Choroid plexus epithelial cell (primary cell): ENCODE data around the gene SEMA4B.
"Not testable (repeated sequence)": the region's sequence is repeated elsewhere in the genome, so short reads cannot be mapped to it uniquely, and the experiment has no call there.

Experiments used
- DNase-seq: peaks from one replicate; pipeline ENCODE4 v3.0.0-alpha.2; 2010; ENCODE audit warnings: low read depth
- H3K4me3 ChIP-seq: 2 replicates; pipeline ENCODE4 v1.5.1; 2011; ENCODE audit warnings: low read depth, mild to moderate bottlenecking, control low read depth, low read length, moderate library complexity
- TF ChIP-seq, protein P1 (sequence below): conservative IDR thresholded peaks from 2 replicates; pipeline ENCODE4 v1.5.1; 2011; ENCODE audit warnings: low read depth, mild to moderate bottlenecking, control low read depth, inconsistent platforms, low read length, moderate library complexity

Gene SEMA4B

DNA sequence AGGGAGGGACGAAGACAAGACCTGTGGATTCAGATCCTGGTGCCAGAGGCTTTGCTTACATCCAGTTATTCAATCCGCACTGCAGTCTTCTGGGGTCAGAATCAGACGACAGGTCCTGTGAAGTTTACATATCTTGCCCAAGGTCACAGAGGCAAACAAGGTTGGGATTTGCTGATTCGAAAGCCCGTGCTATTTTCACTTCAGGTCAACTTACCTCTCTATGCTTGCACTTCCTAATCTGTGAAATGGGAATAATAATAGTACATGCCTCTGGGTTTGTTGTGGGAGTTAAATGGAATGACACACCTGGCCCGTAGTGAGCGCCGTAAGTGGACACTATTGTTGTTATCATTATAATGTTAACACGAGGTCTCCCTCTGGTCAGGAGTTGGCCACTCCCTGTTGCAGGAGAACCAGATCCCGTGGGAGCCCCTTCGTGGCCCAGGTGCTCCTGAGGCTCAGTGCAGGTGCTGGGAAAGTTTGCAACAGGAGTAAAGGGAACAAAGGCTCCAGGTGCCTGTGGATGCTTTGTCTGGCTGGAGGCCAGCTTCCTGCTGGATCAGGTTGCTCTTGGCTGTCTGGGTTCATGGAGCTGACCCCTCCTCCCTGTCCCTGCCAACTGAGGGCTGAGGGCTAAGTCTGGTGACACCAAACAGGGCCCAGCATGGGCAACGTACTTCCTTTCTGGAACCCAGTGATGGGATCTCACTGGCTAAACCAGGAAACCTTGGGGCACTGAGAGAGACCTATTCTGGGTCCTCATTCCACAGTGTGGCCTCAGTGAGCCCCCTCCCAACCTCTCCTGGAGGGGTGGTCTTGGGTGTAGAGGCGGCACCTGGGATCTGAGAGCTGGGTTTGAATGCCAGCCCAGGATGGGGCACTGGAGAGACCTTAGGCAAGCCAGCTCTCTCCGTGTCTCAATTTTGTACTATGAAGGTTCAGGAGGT, 40.1 kb upstream of the SEMA4B start:
- TF ChIP-seq, protein P1, sequence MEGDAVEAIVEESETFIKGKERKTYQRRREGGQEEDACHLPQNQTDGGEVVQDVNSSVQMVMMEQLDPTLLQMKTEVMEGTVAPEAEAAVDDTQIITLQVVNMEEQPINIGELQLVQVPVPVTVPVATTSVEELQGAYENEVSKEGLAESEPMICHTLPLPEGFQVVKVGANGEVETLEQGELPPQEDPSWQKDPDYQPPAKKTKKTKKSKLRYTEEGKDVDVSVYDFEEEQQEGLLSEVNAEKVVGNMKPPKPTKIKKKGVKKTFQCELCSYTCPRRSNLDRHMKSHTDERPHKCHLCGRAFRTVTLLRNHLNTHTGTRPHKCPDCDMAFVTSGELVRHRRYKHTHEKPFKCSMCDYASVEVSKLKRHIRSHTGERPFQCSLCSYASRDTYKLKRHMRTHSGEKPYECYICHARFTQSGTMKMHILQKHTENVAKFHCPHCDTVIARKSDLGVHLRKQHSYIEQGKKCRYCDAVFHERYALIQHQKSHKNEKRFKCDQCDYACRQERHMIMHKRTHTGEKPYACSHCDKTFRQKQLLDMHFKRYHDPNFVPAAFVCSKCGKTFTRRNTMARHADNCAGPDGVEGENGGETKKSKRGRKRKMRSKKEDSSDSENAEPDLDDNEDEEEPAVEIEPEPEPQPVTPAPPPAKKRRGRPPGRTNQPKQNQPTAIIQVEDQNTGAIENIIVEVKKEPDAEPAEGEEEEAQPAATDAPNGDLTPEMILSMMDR: no peak
- no peak for DNase-seq
- no peak overlapping the region for H3K4me3 ChIP-seq

DNA sequence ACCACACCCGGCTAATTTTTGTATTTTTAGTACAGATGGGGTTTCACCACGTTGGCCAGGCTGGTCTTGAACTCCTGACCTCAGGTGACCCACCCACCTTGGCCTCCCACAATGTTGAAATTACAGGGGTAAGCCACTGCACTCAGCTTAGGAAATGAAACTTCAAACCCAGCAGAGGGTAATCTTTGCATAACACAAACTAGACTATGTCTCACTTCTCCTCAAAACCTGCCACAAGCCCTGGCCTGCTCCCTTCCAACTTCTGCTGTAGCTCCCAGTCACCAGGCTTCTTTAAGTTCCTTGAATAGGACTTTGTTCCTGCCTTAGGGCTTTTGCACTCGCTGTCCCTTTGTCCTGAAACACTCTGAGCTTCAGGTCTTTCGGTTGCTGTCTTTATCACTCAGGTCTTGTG, 39.2 kb upstream of the SEMA4B start:
- TF ChIP-seq, protein P1: no peak
- no peak for DNase-seq
- H3K4me3 ChIP-seq: no peak overlapping the region

DNA sequence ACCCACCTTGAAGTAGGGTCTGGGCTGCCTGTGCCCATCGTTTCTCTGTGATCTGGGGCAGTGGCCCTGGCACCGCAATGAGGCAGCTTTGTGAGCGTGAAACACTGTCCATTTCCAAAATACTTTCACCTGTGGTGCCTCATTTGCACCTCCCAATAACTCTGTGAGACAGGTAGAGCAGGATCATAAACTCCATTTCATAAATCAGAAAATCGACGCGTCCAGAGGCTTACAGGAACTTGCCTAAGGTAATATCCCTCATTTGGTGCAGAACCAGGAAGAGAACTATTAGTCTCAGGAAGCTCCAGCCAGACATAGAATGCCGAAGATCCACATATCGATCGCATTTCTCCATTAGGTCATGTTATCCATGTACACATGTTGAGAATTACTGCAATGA, 38.2 kb upstream of the SEMA4B start:
- DNase-seq: no peak
- H3K4me3 ChIP-seq: no peak overlapping the region
- TF ChIP-seq, protein P1: no peak

DNA sequence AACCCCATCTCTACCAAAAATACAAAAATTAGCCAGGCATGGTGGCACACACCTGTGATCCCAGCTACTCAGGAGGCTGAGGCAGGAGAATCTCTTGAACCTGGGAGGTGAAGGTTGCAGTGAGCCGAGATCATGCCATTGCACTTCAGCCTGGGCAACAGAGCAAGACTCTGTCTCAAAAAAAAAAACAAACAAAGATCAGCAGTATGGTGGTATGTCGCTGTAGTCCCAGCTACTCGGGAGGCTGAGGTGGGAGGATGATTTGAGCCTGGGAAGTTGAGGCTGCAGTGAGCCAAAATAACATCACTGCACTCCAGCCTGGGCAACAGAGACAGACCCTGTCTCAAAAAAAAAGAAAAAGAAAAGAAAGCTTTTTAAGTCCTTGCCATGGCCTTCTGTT, 36.9 kb upstream of the SEMA4B start:
- not testable (repeated sequence) for H3K4me3 ChIP-seq, DNase-seq

DNA sequence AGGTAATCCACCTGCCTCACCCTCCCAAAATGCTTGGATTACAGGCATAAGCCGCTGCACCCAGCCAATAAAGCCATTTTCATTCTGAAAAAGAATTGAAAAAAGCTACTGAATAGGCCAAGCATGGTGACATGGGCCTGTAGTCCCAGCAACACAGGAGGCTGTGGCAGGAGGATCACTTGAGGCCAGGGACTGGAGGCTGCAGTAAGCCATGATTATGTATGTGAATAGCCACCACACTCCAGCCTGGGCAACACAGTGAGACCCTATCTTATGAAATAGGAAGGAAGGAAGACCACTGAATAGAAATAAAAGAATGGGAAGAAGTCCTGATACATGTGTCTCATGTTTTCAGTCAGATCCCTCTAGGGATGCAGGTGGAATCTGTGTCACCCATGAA, 36.0 kb upstream of the SEMA4B start:
- no peak for DNase-seq
- no peak overlapping the region for H3K4me3 ChIP-seq
- TF ChIP-seq, protein P1: no peak

DNA sequence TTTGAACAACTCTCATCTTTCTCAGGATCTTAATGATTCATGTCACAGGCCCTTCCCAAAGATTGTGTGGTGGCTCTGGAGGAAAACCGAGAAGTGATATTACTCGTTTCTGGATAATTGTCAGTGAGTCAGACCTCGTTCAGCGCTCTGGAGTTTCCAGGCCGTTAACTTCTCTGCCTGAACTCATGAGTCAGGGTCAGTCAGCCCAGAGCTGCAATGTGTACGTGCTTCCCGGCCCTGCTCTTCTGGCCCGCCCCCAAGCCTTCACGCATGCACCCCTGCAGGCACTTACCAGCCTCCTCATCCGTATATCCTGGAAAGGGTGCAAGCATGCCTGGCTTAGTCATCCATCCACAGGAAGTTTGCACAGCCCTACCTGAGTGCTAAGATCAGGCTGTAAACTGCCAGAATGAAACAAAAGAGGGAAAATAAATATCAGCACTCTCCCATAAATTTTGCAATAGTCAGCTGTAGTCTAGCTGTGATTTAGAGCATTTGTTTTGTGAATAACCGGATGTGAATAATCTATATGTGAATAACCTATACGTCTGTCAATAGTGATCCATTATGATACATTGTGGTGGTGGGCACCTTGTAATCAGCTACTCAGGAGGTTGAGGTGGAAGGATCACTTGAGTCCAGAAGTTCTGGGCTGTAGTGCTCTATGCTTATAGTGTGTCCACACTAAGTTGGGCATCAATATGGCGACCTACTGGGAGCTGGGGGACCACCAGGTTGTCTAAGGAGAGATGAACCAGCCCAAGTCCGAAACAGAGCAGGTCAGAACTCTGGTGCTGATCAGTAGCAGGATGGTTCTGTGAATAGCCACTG, 35.3 kb upstream of the SEMA4B start:
- no peak overlapping the region for H3K4me3 ChIP-seq
- TF ChIP-seq, protein P1: peak; percentile 3
- peak; percentile 97 for DNase-seq

DNA sequence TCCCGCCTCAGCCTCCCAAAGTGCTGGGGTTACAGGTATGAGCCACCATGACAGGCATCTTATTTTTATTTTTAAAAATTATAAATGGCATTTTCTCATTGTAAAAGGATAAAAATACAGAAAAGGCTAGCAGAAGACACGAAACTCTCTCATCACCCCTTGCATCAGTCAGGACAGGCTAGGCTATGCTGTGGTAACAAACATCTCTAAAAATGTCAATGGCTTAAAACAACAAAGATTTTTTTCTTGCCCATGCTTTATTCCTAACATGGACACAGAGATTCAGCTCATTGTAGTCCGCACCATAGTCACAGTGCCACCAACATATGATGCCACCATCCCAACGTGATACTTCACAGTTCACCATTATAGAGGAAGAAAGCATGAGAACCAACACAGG, 34.0 kb upstream of the SEMA4B start:
- TF ChIP-seq, protein P1: no peak
- H3K4me3 ChIP-seq: no peak overlapping the region
- no peak for DNase-seq
